Rectal smooth muscle tissue (tissue), 1 donor: ENCODE results near the gene TRPM5.

ENCODE experiments used
- H3K27ac ChIP-seq: one replicate; pipeline ENCODE4 v1.7.0; 2013; ENCODE audit warnings: low read depth, low read length, inconsistent platforms
- H3K27me3 ChIP-seq: one replicate; pipeline ENCODE4 v1.7.0; 2013; ENCODE audit warnings: low read length; ENCODE audit not compliant: control insufficient read depth, insufficient read depth
- H3K36me3 ChIP-seq: one replicate; pipeline ENCODE4 v1.7.0; 2013; ENCODE audit warnings: low read length; ENCODE audit not compliant: control insufficient read depth, insufficient read depth
- H3K4me1 ChIP-seq: one replicate; pipeline ENCODE4 v1.7.0; 2013; ENCODE audit warnings: low read length; ENCODE audit not compliant: control insufficient read depth, insufficient read depth
- H3K4me3 ChIP-seq: one replicate; pipeline ENCODE4 v1.7.0; 2013; ENCODE audit warnings: low read length
- H3K9ac ChIP-seq: one replicate; pipeline ENCODE4 v1.7.0; 2013; ENCODE audit warnings: low read length

The TRPM5 gene

DNA sequence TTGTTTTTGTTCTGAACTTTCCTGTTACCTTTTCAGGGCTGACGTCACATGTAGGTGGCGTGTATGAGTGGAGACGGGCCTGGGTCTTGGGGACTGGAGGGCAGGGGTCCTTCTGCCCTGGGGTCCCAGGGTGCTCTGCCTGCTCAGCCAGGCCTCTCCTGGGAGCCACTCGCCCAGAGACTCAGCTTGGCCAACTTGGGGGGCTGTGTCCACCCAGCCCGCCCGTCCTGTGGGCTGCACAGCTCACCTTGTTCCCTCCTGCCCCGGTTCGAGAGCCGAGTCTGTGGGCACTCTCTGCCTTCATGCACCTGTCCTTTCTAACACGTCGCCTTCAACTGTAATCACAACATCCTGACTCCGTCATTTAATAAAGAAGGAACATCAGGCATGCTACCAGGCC, 47.3 kb downstream of the TRPM5 start:
- Histone ChIP-seq H3K4me1 (peaks cover 20% of the 10 kb centered on the region), H3K9ac (no peak overlapping the region), H3K4me3 (no peak overlapping the region), H3K27me3 (no peaks in the 10 kb centered on the region), H3K36me3 (peaks cover 21% of the 10 kb centered on the region), H3K27ac (no peak overlapping the region)

DNA sequence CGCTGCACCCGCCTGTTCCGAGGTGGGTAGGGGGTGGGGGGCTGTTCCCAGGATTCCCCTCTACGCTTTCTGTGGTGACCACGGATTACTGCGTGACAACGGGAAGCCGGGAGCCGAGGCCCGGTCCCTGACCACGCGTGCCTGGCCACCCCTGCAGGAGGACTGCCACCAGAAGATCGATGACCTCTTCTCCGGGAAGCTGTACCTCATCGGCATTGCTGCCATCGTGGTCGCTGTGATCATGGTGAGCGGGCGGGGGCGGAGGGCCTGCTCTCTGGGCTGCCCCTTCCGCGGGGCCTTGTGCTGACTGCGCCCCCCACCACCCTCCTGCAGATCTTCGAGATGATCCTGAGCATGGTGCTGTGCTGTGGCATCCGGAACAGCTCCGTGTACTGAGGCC, 47.8 kb downstream of the TRPM5 start:
- Histone ChIP-seq H3K36me3 (peaks cover 19% of the 10 kb centered on the region), H3K4me1 (peaks cover 17% of the 10 kb centered on the region), H3K27ac (no peak overlapping the region), H3K27me3 (no peaks in the 10 kb centered on the region), H3K9ac (no peak overlapping the region), H3K4me3 (no peak overlapping the region)

DNA sequence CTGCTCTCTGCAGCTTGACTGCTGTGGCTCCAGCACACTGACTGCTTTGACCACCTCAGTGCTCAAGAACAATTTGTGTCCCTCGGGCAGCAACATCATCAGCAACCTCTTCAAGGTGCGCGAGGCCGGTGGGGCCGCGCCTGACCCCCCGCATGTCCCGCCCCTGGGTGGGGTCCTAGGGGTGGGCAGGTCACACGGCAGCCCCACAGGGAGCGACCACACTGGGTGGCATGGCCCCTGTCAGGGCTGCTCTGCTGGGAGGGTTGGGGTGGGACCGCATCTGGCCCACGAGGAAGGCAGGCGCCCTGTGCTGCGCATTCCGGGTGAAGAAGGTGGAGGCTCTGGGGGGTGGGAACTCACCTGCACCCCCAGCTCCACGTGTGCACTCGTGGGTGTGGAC, 48.5 kb downstream of the TRPM5 start:
- no peak overlapping the region for H3K9ac ChIP-seq
- H3K27me3 ChIP-seq: no peaks in the 10 kb centered on the region
- peaks cover 21% of the 10 kb centered on the region for H3K4me1 ChIP-seq
- no peak overlapping the region for H3K27ac ChIP-seq
- peaks cover 17% of the 10 kb centered on the region for H3K36me3 ChIP-seq
- H3K4me3 ChIP-seq: no peak overlapping the region

DNA sequence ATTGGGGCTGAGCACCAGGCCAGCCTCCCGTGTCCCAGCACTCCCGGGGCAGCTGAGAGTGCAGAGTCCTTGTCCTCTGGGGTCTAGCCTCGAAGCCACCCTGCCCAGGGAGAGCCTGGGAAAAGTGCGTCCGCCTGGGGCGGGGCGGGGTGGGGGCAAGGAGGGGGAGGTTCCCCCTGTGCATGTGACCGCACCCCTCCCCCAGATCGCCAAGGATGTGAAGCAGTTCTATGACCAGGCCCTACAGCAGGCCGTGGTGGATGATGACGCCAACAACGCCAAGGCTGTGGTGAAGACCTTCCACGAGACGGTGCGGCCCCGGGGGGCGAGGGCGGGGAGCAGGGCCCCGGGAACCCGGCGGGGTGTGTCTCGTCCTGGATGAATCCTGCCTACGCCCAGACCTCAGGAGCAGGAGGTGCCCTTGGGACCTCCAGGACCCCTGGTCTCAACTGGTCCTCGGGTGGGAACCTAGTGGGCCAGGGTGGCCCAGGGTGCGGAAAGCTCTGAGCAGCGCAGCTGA, 49.0 kb downstream of the TRPM5 start:
- Histone ChIP-seq H3K36me3 (peaks cover 16% of the 10 kb centered on the region), H3K4me3 (no peak overlapping the region), H3K4me1 (peaks cover 25% of the 10 kb centered on the region), H3K27ac (peak overlapping the region; percentile 39), H3K9ac (no peak overlapping the region), H3K27me3 (no peaks in the 10 kb centered on the region)

DNA sequence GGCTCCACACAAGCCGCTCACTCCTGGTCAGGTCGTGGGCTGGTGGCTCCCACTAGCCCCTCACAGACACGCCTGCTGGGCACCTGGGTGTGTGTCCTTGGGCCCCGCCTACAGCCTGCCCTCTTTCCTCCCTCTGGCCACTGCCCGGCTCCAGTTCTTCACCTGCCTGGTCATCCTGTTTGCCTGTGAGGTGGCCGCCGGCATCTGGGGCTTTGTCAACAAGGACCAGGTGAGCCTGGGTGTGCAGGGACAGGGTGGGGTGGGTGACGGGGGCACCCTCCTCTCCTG, 49.6 kb downstream of the TRPM5 start:
- Histone ChIP-seq H3K4me3 (no peak overlapping the region), H3K4me1 (peaks cover 29% of the 10 kb centered on the region), H3K27me3 (no peaks in the 10 kb centered on the region), H3K9ac (no peak overlapping the region), H3K36me3 (peaks cover 16% of the 10 kb centered on the region), H3K27ac (no peak overlapping the region)
